NCI-H2171 (cell line): ENCODE results near the gene YAF2.

Experiments used
- DNase-seq: peaks from one replicate; lab custom pipeline; 2025; lab: John Stamatoyannopoulos, UW

The YAF2 gene

GRCh38 chr12:42144408-42145196 lies 93.4 kb downstream of the YAF2 start, which contains the start of gene GXYLT1:
Gene GXYLT1 (minus strand): TSS chr12:42144874. CDS start chr12:42144646, 228 bp downstream.
- DNase-seq, result peak; percentile 82

- no peak for DNase-seq
These were observed 94.0 kb downstream of the YAF2 start for GRCh38 chr12:42144158-42144407.

- no peak for DNase-seq
These were observed 94.4 kb downstream of the YAF2 start for GRCh38 chr12:42143452-42144157.

DNA sequence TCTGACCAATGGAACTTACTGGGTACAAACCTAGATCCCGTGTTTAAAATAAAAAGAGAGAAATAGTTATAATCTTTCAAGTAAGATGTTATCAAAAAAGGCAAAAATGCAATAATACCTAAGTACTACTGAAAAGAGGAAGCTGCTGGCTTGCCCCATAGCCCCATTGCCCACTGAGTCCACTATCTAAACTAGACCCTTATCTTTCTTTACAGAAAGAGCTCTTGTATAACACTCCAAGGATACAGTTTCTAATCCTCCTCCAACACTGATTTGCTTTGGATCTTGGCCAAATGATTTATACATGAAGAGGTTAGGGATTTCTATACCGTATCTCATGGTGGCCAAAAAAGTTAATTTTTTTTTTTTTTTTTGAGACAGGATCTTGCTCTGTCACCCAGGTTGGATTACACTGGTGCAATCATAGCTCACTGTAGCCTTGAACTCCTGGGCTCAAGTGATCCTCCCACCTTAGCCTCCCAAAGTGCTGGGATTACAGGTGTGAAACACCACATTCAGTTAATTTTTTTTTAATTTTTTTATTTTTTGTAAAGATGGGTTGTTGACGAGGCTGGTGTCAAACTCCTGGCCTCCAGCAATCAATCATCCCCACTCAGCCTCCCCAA lies 96.0 kb downstream of the YAF2 start:
- no peak for DNase-seq

DNA sequence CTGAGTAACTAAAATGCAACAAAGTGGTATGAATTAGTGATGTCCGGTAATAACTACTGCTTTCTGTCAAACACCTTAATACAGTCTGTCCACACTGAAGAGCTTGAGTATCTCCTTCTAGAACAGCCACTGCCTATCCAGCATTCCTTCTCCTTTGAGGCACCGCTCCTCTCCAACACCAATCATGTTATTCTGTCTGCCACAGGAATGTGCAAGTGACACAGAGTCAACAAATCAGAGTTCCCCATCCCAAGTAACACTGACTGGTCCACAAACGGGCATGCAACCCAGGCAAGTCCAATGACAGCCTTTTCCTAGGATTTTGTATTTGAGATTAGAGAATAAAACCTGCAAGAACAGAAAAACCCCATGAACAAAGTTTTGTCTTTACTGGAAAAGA lies 97.1 kb downstream of the YAF2 start:
- DNase-seq, result no peak

GRCh38 chr12:42135259-42135814 lies 102.7 kb downstream of the YAF2 start:
- DNase-seq, result no peak

DNA sequence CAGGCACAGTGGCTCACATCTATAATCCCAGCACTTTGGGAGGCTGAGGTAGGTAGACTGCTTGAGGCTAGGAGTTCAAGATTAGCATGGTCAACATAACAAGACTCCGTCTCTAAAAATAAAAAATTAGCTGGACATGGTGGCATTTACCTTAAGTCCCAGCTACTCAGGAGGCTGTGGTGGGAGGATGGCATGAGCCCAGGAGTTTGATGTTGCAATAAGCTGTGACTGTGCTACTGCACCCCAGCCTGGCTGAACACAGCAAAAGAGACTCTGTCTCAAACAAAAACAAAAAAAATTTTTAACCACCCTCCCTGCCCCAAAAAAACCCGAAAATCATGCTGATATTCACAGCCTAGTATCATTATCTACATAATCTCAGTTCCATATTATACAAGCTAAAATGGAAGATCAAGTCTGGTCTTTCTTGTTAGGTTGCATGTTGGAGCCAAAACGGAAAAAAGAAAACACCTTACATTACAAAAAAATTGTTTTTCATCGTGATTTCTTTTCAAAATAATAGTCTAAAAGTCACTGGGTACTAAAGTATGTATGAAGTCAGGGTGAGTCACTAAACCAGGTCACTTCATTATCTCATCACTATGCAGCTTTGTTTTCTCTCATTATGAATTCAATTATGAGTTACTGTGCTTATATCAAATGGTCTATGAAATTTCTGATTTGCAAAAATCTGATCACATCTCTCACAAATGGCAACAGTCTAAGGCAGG lies 107.2 kb downstream of the YAF2 start:
- no peak for DNase-seq

GRCh38 chr12:42129595-42130204 lies 108.3 kb downstream of the YAF2 start:
- peak; percentile 42 for DNase-seq

- no peak for DNase-seq
These were observed 109.2 kb downstream of the YAF2 start for GRCh38 chr12:42128888-42129287.

- DNase-seq, result no peak
These were observed 109.7 kb downstream of the YAF2 start for GRCh38 chr12:42128327-42128726.

DNA sequence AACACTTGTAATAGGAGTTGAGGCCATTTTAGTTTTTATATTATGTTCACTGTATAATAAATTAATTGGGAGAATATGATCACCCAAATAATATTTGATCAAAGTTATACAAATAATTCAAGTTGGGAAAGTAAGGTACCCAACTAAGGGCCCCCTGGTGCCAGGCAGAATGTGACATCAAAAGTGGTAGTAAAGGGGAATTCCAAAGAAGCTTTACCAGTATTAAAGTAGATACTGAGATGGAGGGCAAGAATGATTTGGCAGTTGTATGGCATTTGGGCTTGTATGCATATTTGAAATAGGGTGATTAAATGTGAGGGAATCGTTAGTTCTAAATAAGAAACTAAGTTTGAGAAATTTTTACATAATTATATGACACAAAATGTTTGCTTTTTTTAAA lies 111.1 kb downstream of the YAF2 start:
- DNase-seq, result no peak

- DNase-seq, result no peak
These were observed 112.7 kb downstream of the YAF2 start for GRCh38 chr12:42125388-42125767.

GRCh38 chr12:42124764-42125387 lies 113.2 kb downstream of the YAF2 start:
- peak; percentile 61 for DNase-seq

- DNase-seq, result no peak
These were observed 118.9 kb downstream of the YAF2 start for GRCh38 chr12:42119085-42119633.

GRCh38 chr12:42118136-42118879 lies 119.7 kb downstream of the YAF2 start:
- no peak for DNase-seq

DNA sequence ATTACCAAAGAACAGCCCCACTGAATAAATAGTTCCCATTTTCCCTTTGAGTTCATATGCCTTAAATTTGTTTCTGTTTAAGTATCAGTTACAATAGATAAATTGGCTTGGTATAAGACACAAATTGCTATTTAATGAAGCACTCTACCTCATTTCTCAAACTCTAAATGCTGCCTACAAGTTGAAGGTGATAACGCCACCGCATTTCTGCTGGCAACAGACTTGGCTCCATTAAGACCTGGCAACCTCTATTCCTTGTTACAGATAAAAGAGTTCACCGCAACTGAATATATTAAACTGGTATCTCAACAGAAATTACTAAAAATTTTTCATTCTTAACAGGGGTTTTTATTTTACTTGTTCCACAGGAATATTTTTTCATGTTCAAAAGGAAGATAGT lies 129.0 kb downstream of the YAF2 start:
- no peak for DNase-seq
